Epidermal melanocyte (primary cell): ENCODE measurements around the gene SLC16A13.

Experiments used
- DNase-seq: peaks from one replicate; pipeline ENCODE4 v3.0.0; 2011; ENCODE audit warnings: low spot score; ENCODE audit not compliant: insufficient read length

Gene SLC16A13

GRCh38 chr17:7011942-7012254 lies 23.9 kb upstream of the SLC16A13 start:
- DNase-seq, result no peak

GRCh38 chr17:7014261-7014994 lies 21.4 kb upstream of the SLC16A13 start:
- peak; percentile 93 for DNase-seq

- DNase-seq, result peak; percentile 38
Measured at GRCh38 chr17:7014995-7015958, 20.5 kb upstream of the SLC16A13 start.

GRCh38 chr17:7016418-7016817 lies 19.4 kb upstream of the SLC16A13 start:
- peak; percentile 3 for DNase-seq

- no peak for DNase-seq
Measured at GRCh38 chr17:7016886-7017826, 18.7 kb upstream of the SLC16A13 start.

- no peak for DNase-seq
Measured at GRCh38 chr17:7017827-7018200, 18.0 kb upstream of the SLC16A13 start.

- no peak for DNase-seq
Measured at GRCh38 chr17:7018331-7018964, 17.4 kb upstream of the SLC16A13 start.

- DNase-seq, result peak; percentile 7
Measured at GRCh38 chr17:7019367-7019766, 16.4 kb upstream of the SLC16A13 start.

GRCh38 chr17:7019839-7020519 lies 15.8 kb upstream of the SLC16A13 start:
- peak; percentile 67 for DNase-seq

GRCh38 chr17:7020894-7021664 lies 14.7 kb upstream of the SLC16A13 start:
- DNase-seq, result peak; percentile 10

- DNase-seq, result peak; percentile 83
Measured at GRCh38 chr17:7021993-7022778, 13.6 kb upstream of the SLC16A13 start.

GRCh38 chr17:7022781-7023571 lies 12.8 kb upstream of the SLC16A13 start, which contains the start of gene BCL6B:
Gene BCL6B, plus strand, starts transcription at chr17:7023050. Its CDS starts 622 bp downstream, at chr17:7023672.
- peak; percentile 3 for DNase-seq

- peak; percentile 63 for DNase-seq
Measured at GRCh38 chr17:7023576-7024401, 12.0 kb upstream of the SLC16A13 start.

GRCh38 chr17:7024402-7024785 lies 11.4 kb upstream of the SLC16A13 start:
- DNase-seq, result no peak

GRCh38 chr17:7025245-7025644 lies 10.6 kb upstream of the SLC16A13 start:
- DNase-seq, result no peak

- DNase-seq, result no peak
Measured at GRCh38 chr17:7026471-7027115, 9.2 kb upstream of the SLC16A13 start.

GRCh38 chr17:7027335-7027734 lies 8.5 kb upstream of the SLC16A13 start:
- DNase-seq, result no peak
